ENCODE results near the gene ECPAS.

DNA sequence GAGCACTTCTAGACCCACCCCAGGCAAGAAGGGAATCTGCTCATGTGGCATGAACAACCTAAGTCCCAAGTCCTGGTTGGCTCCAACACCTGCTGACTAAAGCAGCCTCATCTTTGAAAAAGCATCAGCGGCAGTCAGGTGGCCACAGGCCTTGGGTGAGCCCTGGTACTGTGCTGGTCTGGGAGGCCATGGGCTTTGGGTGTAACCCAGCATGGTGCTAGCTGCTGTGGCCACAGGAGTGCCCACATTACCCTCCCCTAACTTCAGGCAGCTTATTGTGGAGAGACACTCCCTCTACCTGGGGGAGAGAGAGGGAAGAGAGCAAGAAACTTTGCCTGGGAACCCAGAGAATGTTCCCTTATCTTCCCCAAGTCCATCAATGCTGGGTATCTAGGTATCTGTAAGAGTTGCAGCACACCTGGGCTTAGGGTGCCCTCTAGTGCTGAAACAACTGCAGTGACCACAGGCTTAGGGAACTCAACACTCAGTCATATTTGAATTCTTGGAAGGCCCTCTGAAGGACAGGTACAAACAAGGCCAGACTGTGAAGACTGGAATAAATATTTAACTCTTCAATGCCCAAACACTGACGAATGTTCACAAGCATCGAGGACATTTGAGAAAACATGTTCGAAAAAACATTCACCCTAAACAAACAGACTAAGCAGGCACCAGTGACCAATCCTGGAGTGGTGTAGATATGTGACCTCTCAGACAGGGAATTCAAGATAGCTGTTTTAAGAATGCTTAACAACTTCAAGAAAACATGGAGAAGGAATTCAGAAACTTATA lies 84.2 kb downstream of the ECPAS start:
- TF ChIP-seq, protein P1, sequence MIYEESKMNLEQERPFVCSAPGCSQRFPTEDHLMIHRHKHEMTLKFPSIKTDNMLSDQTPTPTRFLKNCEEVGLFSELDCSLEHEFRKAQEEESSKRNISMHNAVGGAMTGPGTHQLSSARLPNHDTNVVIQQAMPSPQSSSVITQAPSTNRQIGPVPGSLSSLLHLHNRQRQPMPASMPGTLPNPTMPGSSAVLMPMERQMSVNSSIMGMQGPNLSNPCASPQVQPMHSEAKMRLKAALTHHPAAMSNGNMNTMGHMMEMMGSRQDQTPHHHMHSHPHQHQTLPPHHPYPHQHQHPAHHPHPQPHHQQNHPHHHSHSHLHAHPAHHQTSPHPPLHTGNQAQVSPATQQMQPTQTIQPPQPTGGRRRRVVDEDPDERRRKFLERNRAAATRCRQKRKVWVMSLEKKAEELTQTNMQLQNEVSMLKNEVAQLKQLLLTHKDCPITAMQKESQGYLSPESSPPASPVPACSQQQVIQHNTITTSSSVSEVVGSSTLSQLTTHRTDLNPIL (CRISPR knock-in tag; IDR thresholded peaks at IDR 0.05; ENCODE audit: low read depth), result no peak
- TF ChIP-seq, protein P2, sequence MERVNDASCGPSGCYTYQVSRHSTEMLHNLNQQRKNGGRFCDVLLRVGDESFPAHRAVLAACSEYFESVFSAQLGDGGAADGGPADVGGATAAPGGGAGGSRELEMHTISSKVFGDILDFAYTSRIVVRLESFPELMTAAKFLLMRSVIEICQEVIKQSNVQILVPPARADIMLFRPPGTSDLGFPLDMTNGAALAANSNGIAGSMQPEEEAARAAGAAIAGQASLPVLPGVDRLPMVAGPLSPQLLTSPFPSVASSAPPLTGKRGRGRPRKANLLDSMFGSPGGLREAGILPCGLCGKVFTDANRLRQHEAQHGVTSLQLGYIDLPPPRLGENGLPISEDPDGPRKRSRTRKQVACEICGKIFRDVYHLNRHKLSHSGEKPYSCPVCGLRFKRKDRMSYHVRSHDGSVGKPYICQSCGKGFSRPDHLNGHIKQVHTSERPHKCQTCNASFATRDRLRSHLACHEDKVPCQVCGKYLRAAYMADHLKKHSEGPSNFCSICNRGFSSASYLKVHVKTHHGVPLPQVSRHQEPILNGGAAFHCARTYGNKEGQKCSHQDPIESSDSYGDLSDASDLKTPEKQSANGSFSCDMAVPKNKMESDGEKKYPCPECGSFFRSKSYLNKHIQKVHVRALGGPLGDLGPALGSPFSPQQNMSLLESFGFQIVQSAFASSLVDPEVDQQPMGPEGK (CRISPR knock-in tag; IDR thresholded peaks at IDR 0.05; ENCODE audit: borderline replicate concordance), result no peak
- no peak for TF ChIP-seq RARB (CRISPR knock-in tag; IDR thresholded peaks at IDR 0.05)
- no peak for TF ChIP-seq CSDC2 (CRISPR knock-in tag; IDR thresholded peaks at IDR 0.05)
- TF ChIP-seq ZFP3 (CRISPR knock-in tag; IDR thresholded peaks at IDR 0.05), result no peak
- no peak for TF ChIP-seq ARNTL (CRISPR knock-in tag; IDR thresholded peaks at IDR 0.05; ENCODE audit: borderline replicate concordance, low read depth)
- TF ChIP-seq BACH2 (CRISPR knock-in tag; IDR thresholded peaks at IDR 0.05; ENCODE audit: borderline replicate concordance), result no peak
- TF ChIP-seq ZFP30 (CRISPR knock-in tag; IDR thresholded peaks at IDR 0.05), result no peak
- no peak for TF ChIP-seq SNAI2 (CRISPR knock-in tag; IDR thresholded peaks at IDR 0.05)
- no peak for TF ChIP-seq PPARA (CRISPR knock-in tag; IDR thresholded peaks at IDR 0.05; ENCODE audit: borderline replicate concordance)
- TF ChIP-seq OSR1 (CRISPR knock-in tag; IDR thresholded peaks at IDR 0.05), result no peak
